Stimulated activated CD8-positive, alpha-beta memory T cell treated with anti-CD3 and anti-CD28 coated beads, Interleukin-7, amount 100 ng/mL, for 48 hours (primary cell): ENCODE data around the gene PKP4.

Source experiments
- DNase-seq, 2 donors: peaks; one replicate each; pipeline ENCODE4 v3.0.0-alpha.2; 2020; ENCODE audit warnings: low read depth in 1 of 2; ENCODE audit errors: extremely low read depth in 1 of 2

PKP4 gene

DNA sequence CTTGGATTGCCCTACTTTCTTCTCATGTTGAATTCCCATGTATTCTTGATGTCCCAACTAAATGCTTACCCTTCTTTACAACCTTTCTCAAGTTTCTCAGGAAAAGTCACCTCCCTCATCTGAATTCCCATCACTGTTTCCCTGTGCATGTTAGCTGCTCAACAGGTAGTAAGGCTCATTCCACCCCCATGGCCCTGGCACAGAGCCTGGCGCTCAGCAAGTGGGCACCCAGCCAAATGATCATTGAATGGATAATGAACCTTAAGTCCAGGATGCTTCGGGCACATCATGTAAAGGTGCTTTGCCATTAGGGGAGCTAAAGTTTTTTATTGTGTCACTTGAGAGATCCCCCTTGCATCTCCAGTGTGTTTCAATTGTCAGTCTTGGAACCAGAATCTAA, 124.0 kb downstream of the PKP4 start:
- no peak for DNase-seq

DNA sequence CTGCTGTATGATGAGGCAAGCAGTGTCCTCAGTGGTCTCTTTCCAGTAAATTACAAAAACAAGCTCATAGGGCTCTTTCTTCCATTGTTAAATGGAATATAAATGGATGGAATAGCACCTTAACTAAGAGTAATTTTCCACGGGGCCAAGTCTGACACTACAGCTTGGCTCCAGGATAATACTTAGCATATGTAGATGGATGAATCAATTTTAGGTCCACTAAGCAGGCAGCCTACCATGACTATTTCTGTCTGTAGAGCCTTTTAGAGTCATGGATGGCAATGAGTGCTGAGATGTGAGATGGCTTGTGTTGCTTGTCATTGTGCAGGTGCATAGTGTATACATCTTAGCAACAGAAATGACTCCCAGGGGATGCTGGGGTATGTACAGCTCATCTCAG, 125.9 kb downstream of the PKP4 start:
- no peak for DNase-seq

- no peak for DNase-seq
These were observed 127.2 kb downstream of the PKP4 start for GRCh38 chr2:158583923-158584322.

DNA sequence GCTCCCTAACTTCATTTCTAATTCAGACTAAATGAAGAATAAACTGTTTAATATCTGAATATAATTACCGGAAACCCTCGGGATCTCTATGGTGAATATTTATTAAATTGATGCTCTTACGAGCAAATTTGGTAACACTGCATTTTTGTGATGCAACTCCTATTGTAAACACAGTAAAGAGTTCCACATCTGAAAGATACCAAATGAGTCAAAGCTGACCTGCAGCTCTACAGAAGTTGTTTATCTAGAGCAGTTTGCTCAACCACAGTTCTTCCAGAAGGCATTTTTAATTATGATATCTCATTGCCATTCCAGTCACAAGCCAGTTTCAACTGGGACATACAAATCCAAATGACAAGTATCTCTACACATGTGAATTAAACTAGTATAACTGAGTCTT, 129.7 kb downstream of the PKP4 start:
- DNase-seq: no peak

GRCh38 chr2:158589303-158589702, 132.6 kb downstream of the PKP4 start:
- no peak for DNase-seq

GRCh38 chr2:158598862-158599517, 142.2 kb downstream of the PKP4 start:
- DNase-seq: no peak

DNA sequence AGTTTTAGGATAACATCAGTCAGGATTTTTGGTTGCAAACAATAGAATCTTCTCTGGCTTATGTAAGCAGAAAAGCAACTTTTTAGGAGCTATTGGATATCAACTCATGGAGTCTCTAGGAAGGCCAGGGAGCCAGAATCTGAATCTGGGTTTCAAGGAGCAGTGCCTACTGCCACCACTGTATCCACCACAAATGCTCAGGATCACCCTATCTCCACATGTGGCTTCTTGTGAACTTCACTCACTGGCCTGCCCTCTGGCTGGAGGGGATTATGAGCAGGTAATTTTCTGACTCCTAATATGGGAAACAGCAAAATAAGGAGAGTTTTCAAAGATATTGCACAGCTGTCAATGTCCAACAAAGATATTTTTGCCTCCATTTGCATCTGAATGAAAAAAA, 142.9 kb downstream of the PKP4 start:
- no peak for DNase-seq

- DNase-seq: no peak
These were observed 143.5 kb downstream of the PKP4 start for GRCh38 chr2:158600155-158600802.

- no peak for DNase-seq
These were observed 145.3 kb downstream of the PKP4 start for GRCh38 chr2:158602027-158602426.

GRCh38 chr2:158603205-158603604, 146.5 kb downstream of the PKP4 start:
- no peak for DNase-seq

DNA sequence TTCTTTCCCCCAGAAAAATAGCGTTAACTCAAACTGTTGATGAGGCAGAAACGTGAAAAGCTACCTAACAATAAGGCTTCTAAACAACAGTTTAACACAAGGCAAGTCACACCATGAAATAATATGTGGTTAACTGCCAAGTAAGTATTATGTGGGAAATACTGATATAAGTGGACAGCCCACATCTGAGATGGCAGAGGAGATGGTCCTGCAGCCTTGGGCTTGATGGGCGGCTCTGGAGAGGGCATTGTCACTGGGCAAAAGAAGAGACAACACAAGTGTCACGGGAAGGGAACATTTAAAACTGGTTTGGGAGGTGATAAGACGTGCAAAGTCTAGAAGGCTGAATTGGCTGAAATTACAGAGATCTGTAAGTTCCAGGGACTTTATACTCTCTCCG, 147.2 kb downstream of the PKP4 start:
- DNase-seq: no peak

- DNase-seq: no peak
These were observed 153.3 kb downstream of the PKP4 start for GRCh38 chr2:158610059-158610458.

DNA sequence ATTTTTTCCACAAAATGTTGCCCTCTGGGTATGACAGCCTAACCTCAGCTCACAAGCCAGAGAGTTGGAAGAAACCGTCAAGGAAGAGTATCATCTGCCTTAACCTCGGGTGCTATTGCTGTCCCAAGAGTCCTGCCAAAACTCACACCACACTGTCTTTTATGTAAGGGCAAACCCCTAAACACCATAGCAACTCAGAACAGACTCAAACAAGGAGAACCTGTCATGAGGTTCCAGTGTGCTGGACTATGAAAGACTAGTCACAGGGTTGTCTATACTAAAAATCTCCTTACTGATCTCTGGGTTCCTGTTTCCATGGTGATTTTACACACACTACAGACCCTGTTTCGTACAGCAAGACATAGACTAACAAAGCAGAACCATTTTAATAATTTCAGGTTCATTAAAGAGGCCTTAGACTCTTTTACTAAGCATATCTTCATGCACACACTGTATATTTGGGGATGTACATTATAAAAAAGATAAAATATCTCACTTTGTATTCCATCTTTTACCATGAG, 159.8 kb downstream of the PKP4 start:
- no peak for DNase-seq

- DNase-seq: no peak
These were observed 162.2 kb downstream of the PKP4 start for GRCh38 chr2:158618891-158619490.

DNA sequence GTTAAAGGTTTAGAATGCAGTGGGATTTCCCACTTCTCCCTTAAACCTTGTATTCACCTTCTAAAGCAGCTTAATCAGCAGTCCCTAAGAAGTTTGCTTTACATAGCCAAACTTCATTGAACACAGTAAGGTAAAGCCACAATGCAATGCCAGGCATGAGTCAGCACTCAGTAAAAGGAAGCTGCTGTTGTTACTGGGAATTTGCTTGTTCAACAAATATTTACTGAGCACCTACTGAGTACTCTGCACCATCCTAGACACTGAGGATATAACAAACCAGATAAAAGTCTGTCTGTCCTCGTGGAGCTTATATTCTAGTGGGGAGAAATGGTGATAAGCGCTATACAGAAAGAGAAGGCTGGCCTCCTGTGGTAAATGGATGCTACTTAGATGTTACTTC, 162.7 kb downstream of the PKP4 start:
- no peak for DNase-seq

DNA sequence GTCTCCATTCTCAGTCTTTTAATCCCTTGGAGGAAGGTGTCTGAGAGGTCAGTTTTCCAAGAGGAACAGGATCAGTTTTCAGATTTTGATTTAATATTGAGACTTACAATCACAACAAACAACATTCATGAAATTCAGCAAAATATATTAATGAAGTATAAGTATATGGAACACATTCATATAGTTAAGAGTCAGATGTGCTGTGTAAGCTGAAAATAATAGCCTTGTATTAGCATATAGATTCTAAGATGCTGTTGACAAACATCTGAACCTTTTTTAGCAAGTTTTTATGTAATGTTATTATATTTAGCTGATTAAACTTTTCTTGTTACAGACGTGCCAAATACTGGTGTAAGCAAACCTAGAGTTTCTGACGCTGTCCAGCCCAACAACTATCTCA, 163.9 kb downstream of the PKP4 start:
- no peak for DNase-seq

DNA sequence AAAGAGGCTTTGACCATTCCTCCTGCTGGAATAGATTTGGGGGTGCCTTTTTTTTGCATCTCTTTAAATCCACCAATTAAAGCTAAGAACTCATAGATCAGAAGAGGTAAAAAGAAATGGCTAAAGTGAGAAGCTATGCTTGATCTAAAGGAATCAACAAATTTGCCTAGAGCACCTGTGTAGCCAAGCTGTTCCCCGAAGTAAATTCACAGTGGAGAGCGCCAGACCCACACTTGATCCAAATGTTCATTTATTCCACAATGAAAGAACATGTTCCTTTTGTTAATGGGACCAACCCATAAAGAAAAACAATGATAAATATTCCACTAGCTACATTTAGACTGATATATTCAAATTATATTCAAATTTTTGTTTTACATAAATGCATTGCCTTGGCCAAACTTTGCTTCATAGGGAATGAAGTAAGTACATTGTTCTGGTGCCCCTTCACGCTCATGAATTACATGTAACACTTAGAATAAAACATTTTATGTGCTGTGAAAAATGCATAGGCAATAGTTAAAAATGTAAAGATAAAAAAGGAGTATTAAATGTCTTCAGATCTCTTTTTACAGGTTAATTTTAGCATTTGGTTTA, 167.4 kb downstream of the PKP4 start:
- no peak for DNase-seq

DNA sequence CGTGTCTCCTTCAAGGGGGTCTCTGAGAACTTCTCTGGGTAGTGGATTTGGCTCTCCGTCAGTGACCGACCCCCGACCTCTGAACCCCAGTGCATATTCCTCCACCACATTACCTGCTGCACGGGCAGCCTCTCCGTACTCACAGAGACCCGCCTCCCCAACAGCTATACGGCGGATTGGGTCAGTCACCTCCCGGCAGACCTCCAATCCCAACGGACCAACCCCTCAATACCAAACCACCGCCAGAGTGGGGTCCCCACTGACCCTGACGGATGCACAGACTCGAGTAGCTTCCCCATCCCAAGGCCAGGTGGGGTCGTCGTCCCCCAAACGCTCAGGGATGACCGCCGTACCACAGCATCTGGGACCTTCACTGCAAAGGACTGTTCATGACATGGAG, 168.2 kb downstream of the PKP4 start:
- no peak for DNase-seq

- DNase-seq: no peak
These were observed 172.4 kb downstream of the PKP4 start for GRCh38 chr2:158629116-158629515.

- no peak for DNase-seq
These were observed 176.5 kb downstream of the PKP4 start for GRCh38 chr2:158633261-158633660.

- DNase-seq: no peak
These were observed 177.9 kb downstream of the PKP4 start for GRCh38 chr2:158634627-158635026.
